GM23248 (cell line): ENCODE measurements around the gene DIP2C. TPM values are rescaled to one million over a fixed set of nuclear protein-coding genes. Genes with fewer than 3 reads are reported as not detected.

Source experiments
- DNase-seq: peaks from one replicate; pipeline ENCODE4 v3.0.0-alpha.2; 2015
- H2AFZ ChIP-seq: fragments of 200-600 bp; sonication (generic); 2 replicates; pipeline ENCODE4 v1.6.1; 2016; ENCODE audit warnings: antibody characterized with exemption
- H3F3A ChIP-seq: fragments of 200-600 bp; sonication (generic); 2 replicates; pipeline ENCODE4 v1.6.1; 2016; ENCODE audit warnings: mild to moderate bottlenecking, antibody characterized with exemption, mixed run types; ENCODE audit not compliant: insufficient read depth
- H3K27ac ChIP-seq: fragments of 200-600 bp; sonication (generic); 2 replicates; pipeline ENCODE4 v1.5.1; 2016; ENCODE audit warnings: mild to moderate bottlenecking
- H3K27me3 ChIP-seq: fragments of 200-600 bp; sonication (generic); replicated peaks from 2 replicates; pipeline ENCODE4 v1.6.1; 2016; ENCODE audit warnings: mild to moderate bottlenecking; ENCODE audit not compliant: insufficient read depth
- H3K36me3 ChIP-seq: fragments of 200-600 bp; sonication (generic); 2 replicates; pipeline ENCODE4 v1.6.1; 2016; ENCODE audit warnings: low read depth, mild to moderate bottlenecking
- H3K4me1 ChIP-seq: fragments of 200-600 bp; sonication (generic); 2 replicates; pipeline ENCODE4 v1.6.1; 2016; ENCODE audit warnings: mild to moderate bottlenecking; ENCODE audit not compliant: insufficient read depth
- H3K4me2 ChIP-seq: fragments of 200-600 bp; sonication (generic); one replicate; pipeline ENCODE4 v1.6.1; 2016; ENCODE audit warnings: mild to moderate bottlenecking; ENCODE audit not compliant: unreplicated experiment
- H3K4me3 ChIP-seq: fragments of 200-600 bp; sonication (generic); 2 replicates; pipeline ENCODE4 v1.5.1; 2016; ENCODE audit warnings: mild to moderate bottlenecking
- H3K79me2 ChIP-seq: fragments of 200-600 bp; sonication (generic); 2 replicates; pipeline ENCODE4 v1.6.1; 2016; ENCODE audit warnings: mild to moderate bottlenecking; ENCODE audit not compliant: insufficient read depth
- H3K9ac ChIP-seq: fragments of 200-600 bp; sonication (generic); 2 replicates; pipeline ENCODE4 v1.6.1; 2016; ENCODE audit warnings: mild to moderate bottlenecking
- H3K9me2 ChIP-seq: fragments of 200-600 bp; sonication (generic); 2 replicates; pipeline ENCODE4 v1.6.1; 2016; ENCODE audit warnings: mixed run types, mild to moderate bottlenecking, moderate library complexity; ENCODE audit not compliant: insufficient read depth
- H3K9me3 ChIP-seq: fragments of 200-600 bp; sonication (generic); one replicate; pipeline ENCODE4 v1.6.1; 2017; ENCODE audit warnings: low read depth
- H4K20me1 ChIP-seq: fragments of 200-600 bp; sonication (generic); 2 replicates; pipeline ENCODE4 v1.6.0; 2016; ENCODE audit not compliant: insufficient read depth
- EZH2 ChIP-seq: fragments of 200-600 bp; sonication (generic); IDR thresholded peaks from 2 replicates; pipeline ENCODE4 v1.6.1; 2018; ENCODE audit warnings: antibody characterized with exemption, mild to moderate bottlenecking; ENCODE audit not compliant: insufficient read depth, poor library complexity, severe bottlenecking
- EZH2phosphoT487 ChIP-seq: fragments of 200-600 bp; sonication (generic); IDR thresholded peaks from 2 replicates; pipeline ENCODE4 v1.6.1; 2018; ENCODE audit warnings: antibody characterized with exemption, moderate library complexity, mild to moderate bottlenecking, low read depth; ENCODE audit not compliant: insufficient read depth
- WGBS, 2 experiments: methylation state at CpG; one replicate each; pipeline ENCODE4 v1.1.6; 2015 to 2017; ENCODE audit warnings: low lambda C conversion rate in 2 of 2, low coverage in 1 of 2; ENCODE audit errors: missing lambda C conversion rate in 2 of 2; 5-methylcytosine and 5-hydroxymethylcytosine counted together
- in situ Hi-C: fragments of 300-500 bp; cut with MboI; formaldehyde crosslinking; loops from 2 replicates; pipeline ENCODE4 v1.15.0; 2020
- polyA plus RNA-seq: library from polyadenylated mRNA; unstranded; fragments of >200 nt; fragmentation: Nextera tagmentation; extraction: Ambion mirVana; gene quantifications from 2 replicates; pipeline ENCODE4 v1.2.1, GENCODE V29; 2016
- total RNA-seq: library from RNA; depleted of rRNA; stranded (reverse); fragments of >200 nt; shearing (Covaris generic); gene quantifications from 2 replicates; pipeline ENCODE4 v1.2.3, GENCODE V29; 2014

DIP2C gene
- total and polyA plus RNA-seq, 2 experiments from 2014 or later, result 12.0 to 13.1 TPM

DNA sequence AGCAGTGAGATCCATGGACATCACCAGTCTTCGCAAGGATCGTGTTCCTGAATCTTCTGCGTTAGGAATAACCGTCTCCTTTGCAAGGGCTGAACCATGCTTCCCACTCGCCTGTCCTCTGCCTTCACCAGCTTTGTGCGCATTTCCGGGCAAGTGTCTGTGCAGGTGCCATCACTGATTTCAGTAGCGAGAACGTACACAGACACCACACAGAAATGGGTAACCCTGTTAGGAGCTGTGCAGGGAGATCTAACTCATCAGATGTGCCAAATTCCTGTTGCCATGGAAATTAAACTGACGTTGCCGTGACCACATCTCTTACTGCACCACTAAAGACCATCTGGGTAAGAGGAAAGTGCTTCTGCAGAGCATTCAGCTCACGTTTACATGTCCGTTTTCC lies 146.3 kb downstream of the DIP2C start:
- no peak overlapping the region for H3K4me2 ChIP-seq
- DNase-seq, result no peak
- H2AFZ ChIP-seq, result no peak overlapping the region
- H3K36me3 ChIP-seq, result no peaks in the 10 kb centered on the region
- no peak overlapping the region for H3K4me3 ChIP-seq
- in situ Hi-C loops, result no loop called here
- no peaks in the 10 kb centered on the region for H3K9me3 ChIP-seq
- no peaks in the 10 kb centered on the region for H3K27me3 ChIP-seq
- TF ChIP-seq EZH2, result no peak
- no peak for TF ChIP-seq EZH2phosphoT487
- no peak overlapping the region for H3K27ac ChIP-seq
- H3K4me1 ChIP-seq, result no peaks in the 10 kb centered on the region
- H3K79me2 ChIP-seq, result peaks cover 97% of the 10 kb centered on the region
- H3K9me2 ChIP-seq, result no peaks in the 10 kb centered on the region
- H4K20me1 ChIP-seq, result peaks cover 5% of the 10 kb centered on the region; the same call in 1 of the 2 replicates
- no peaks in the 10 kb centered on the region for H3F3A ChIP-seq
- H3K9ac ChIP-seq, result no peak overlapping the region
- 94 to 96% methylated on average over 13 of the region's 13 CpGs for WGBS, 2 experiments

DNA sequence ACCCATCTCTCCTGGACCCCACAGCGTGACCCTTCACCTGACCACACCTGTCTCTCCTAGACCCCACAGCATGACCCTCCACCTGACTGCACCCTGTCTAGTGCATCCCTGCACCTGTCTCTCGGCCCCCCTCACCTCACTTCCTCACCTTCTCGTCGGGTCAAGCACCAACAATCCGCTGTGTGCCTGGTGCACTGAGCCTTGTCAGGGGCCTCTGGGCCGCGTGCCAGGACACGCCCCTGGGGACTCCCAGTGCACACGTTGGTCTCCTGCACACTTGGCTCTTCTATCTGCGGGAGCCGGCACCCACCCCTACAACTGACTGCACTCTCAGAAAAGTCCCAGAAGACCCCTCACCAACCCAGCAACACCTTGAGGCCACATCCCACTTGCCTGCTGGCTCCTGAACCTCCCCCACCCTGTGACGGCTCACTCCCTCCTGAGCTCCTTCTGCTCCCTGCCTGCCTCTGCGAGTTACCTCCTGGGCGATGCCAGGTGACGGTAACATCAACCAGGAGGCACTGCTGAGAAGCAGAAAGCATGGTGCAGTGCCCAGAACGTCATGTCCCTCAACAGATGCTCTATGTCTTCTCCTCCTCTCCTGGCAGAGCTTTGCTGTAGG lies 147.6 kb downstream of the DIP2C start:
- no peaks in the 10 kb centered on the region for H3K9me2 ChIP-seq
- in situ Hi-C loops, result no loop called here
- peaks cover 1% of the 10 kb centered on the region; the same call in 1 of the 2 replicates for H3K4me1 ChIP-seq
- no peak overlapping the region for H3K4me3 ChIP-seq
- no peak for DNase-seq
- H2AFZ ChIP-seq, result no peak overlapping the region
- no peaks in the 10 kb centered on the region for H3F3A ChIP-seq
- H3K36me3 ChIP-seq, result no peaks in the 10 kb centered on the region
- WGBS, 2 experiments, result 74 to 83% methylated on average over 16 of the region's 16 CpGs
- H3K79me2 ChIP-seq, result peaks cover 100% of the 10 kb centered on the region
- H3K9me3 ChIP-seq, result no peaks in the 10 kb centered on the region
- H3K27ac ChIP-seq, result no peak overlapping the region
- H3K9ac ChIP-seq, result no peak overlapping the region
- TF ChIP-seq EZH2phosphoT487 (no peak), EZH2 (no peak)
- H3K4me2 ChIP-seq, result no peak overlapping the region
- H4K20me1 ChIP-seq, result peaks cover 6% of the 10 kb centered on the region; the same call in 1 of the 2 replicates
- H3K27me3 ChIP-seq, result no peaks in the 10 kb centered on the region

DNA sequence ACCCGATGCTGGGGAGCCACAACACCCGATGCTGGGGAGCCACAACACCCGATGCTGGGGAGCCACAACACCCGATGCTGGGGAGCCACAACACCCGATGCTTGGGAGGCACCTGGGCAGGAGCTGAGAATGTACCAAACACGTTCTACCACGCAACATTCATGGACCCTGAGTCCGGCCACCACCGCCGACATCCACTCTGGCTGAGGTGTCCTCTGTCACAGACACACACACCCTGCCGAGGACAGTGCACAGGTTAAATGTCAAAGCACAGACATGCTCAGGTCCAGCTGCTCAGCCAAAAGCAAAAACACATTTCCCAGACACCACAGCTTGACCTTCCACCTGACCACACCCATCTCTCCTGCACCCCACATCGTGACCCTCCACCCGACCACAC lies 148.4 kb downstream of the DIP2C start:
- peaks cover 9% of the 10 kb centered on the region for H3K4me1 ChIP-seq
- H3K9me3 ChIP-seq, result no peaks in the 10 kb centered on the region
- H3K79me2 ChIP-seq, result peaks cover 100% of the 10 kb centered on the region
- H3K36me3 ChIP-seq, result no peaks in the 10 kb centered on the region
- no peak for DNase-seq
- no peak overlapping the region for H3K4me2 ChIP-seq
- H3K9me2 ChIP-seq, result no peaks in the 10 kb centered on the region
- no peaks in the 10 kb centered on the region for H3K27me3 ChIP-seq
- no peak overlapping the region for H3K27ac ChIP-seq
- WGBS, 2 experiments, result 89 to 95% methylated on average over 7 to 13 of the region's 13 CpGs
- peaks cover 7% of the 10 kb centered on the region; the same call in 1 of the 2 replicates for H4K20me1 ChIP-seq
- in situ Hi-C loops, result no loop called here
- no peak overlapping the region for H3K4me3 ChIP-seq
- no peak overlapping the region for H2AFZ ChIP-seq
- no peaks in the 10 kb centered on the region for H3F3A ChIP-seq
- no peak overlapping the region for H3K9ac ChIP-seq
- TF ChIP-seq EZH2 (no peak), EZH2phosphoT487 (no peak)

DNA sequence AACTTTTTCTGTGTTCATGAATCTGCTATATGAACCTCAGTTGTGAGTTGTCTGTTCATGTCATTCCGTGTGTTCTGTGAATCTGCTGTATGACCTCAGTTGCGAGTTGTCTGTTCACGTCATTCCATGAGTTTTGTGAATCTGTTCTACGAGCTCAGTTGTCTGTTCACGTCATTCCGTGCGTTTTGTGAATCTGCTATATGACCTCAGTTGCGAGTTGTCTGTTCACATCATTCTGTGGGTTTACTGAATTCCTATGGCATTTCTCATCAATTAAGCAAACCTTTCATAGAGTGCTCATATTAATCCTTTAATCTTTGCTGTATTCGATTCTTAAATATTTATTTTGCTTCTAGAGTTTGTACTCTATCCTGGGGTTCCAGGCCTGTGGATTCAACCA lies 150.6 kb downstream of the DIP2C start:
- in situ Hi-C loops, result no loop called here
- DNase-seq, result peak; percentile 64
- Histone ChIP-seq H3K9me3 (no peaks in the 10 kb centered on the region), H3K4me1 (peaks cover 9% of the 10 kb centered on the region), H3F3A (no peaks in the 10 kb centered on the region), H3K4me3 (no peak overlapping the region), H3K79me2 (peaks cover 96% of the 10 kb centered on the region), H3K4me2 (no peak overlapping the region), H2AFZ (no peak overlapping the region), H3K9ac (no peak overlapping the region), H4K20me1 (peaks cover 13% of the 10 kb centered on the region; the same call in 1 of the 2 replicates), H3K27me3 (no peaks in the 10 kb centered on the region), H3K27ac (no peak overlapping the region), H3K9me2 (no peaks in the 10 kb centered on the region), H3K36me3 (no peaks in the 10 kb centered on the region)
- WGBS, 2 experiments, result 60 to 78% methylated on average over 9 of the region's 9 CpGs
- TF ChIP-seq EZH2phosphoT487, result no peak
- TF ChIP-seq EZH2, result no peak
